ENCODE results near the gene UCK2. TPM values are rescaled to one million over a fixed set of nuclear protein-coding genes. Genes with fewer than 3 reads are reported as not detected.
A peak's percentile ranks its signal among the peaks of the same experiment; 100 is the strongest.

The UCK2 gene
- total RNA-seq, 1 experiment from 2014 or later: 77.9 TPM

- Histone ChIP-seq H4K20me1 (ENCODE audit: control insufficient read depth, insufficient read depth, insufficient read length) (no peaks in the 10 kb centered on the region), H2BK20ac (ENCODE audit: low read depth, low read length, poor library complexity, severe bottlenecking) (no peak overlapping the region), H4K8ac (replicated peaks; ENCODE audit: insufficient read length, low read depth, low read length) (no peak overlapping the region), H3K9me3 (ENCODE audit: control insufficient read depth, low read depth, low read length) (no peaks in the 10 kb centered on the region), H4K5ac (ENCODE audit: insufficient read length, low read depth, low read length) (no peak overlapping the region), H3K27me3 (ENCODE audit: insufficient read depth, low read length) (no peaks in the 10 kb centered on the region), H2BK120ac (ENCODE audit: low read depth, low read length, poor library complexity, severe bottlenecking) (no peak overlapping the region), H2BK12ac (ENCODE audit: insufficient read length, low read depth, low read length) (no peak overlapping the region), H3K4me2 (ENCODE audit: insufficient read depth, insufficient read length, low read length) (no peak overlapping the region), H2BK5ac (ENCODE audit: insufficient read length, low read length) (no peak overlapping the region), H4K91ac (ENCODE audit: insufficient read length, low read depth, low read length) (no peak overlapping the region), H2BK15ac (ENCODE audit: low read depth, low read length) (no peak overlapping the region), H2AK5ac (ENCODE audit: insufficient read length, low read length) (no peak overlapping the region), H3K23ac (ENCODE audit: insufficient read length, low read depth, low read length) (no peak overlapping the region), H3K27ac (ENCODE audit: insufficient read length, low read depth, low read length) (no peak overlapping the region), H3K4me1 (ENCODE audit: insufficient read depth, low read length) (no peaks in the 10 kb centered on the region; the same call in 1 of the 2 replicates), H3T11ph (ENCODE audit: low read length) (no peak overlapping the region), H3K79me2 (ENCODE audit: insufficient read depth, low read length) (peaks cover 52% of the 10 kb centered on the region; the same call in 1 of the 2 replicates), H3K23me2 (ENCODE audit: insufficient read length, low read depth, low read length, poor library complexity, severe bottlenecking) (no peaks in the 10 kb centered on the region), H3K79me1 (ENCODE audit: insufficient read depth, low read depth, low read length, poor library complexity, severe bottlenecking) (peaks cover 11% of the 10 kb centered on the region), H3K14ac (ENCODE audit: insufficient read depth, low read length) (no peak overlapping the region), H3K56ac (ENCODE audit: insufficient read length, low read depth, low read length) (no peak overlapping the region), H3K9ac (ENCODE audit: extremely low read depth, insufficient read length, low read length) (no peak overlapping the region), H3K18ac (ENCODE audit: insufficient read length, low read depth, low read length) (no peak overlapping the region), H3K4ac (ENCODE audit: low read depth, low read length) (no peak overlapping the region), H2AFZ (ENCODE audit: low read length) (no peak overlapping the region)
- Mint-ChIP-seq H3K9me3 (peaks cover 26 to 48% of the 10 kb centered on the region in 2 experiments), H3K4me3 (no peak overlapping the region), H3K27me3 (ENCODE audit: low read depth) (no peaks in the 10 kb centered on the region), H3K36me3 (ENCODE audit: insufficient read depth in 1 of 3, low read depth in 3 of 3) (peaks cover 45 to 68% (median 49%) of the 10 kb centered on the region in 3 experiments), H3K27ac (peak overlapping the region in 1 of 3 experiments; percentile 23; a peak in 2 of 7 replicates), H3K4me1 (peaks cover 23 to 27% of the 10 kb centered on the region in 2 experiments)
- 100% methylated on average over 2 of the region's 4 CpGs for WGBS (ENCODE audit: extremely low coverage, insufficient read length, low lambda C conversion rate)
- TF ChIP-seq CTCF (conservative IDR thresholded peaks at IDR 0.05): no peak
- DNase-seq: no peak
Measured at GRCh38 chr1:165874643-165875042, 47.2 kb downstream of the UCK2 start.
